K562 (cell line): Measurements from ENCODE around the gene PLPP7. TPM values are rescaled to one million over a fixed set of nuclear protein-coding genes. Genes with fewer than 3 reads are reported as not detected.

Source experiments
- ATAC-seq: fragments of 200-7000 bp; cut with Tn5 transposase; 3 replicates; pipeline ENCODE4 v1.9.1; 2020; ENCODE audit warnings: moderate library complexity
- BruUV-seq: library from RNA; stranded (reverse); fragments of 400-500 nt; replicated peaks from 2 replicates; lab custom pipeline; 2021; lab: Mats Ljungman, UMichigan
- CTCF ChIA-PET: fragments of 300-600 bp; formaldehyde crosslinking; extraction: SDS; loops from one replicate; lab custom pipeline; 2021; ENCODE audit warnings: low intra/inter-chr PET ratio; lab: Yijun Ruan, JAX
- POLR2A ChIA-PET: fragments of 300-600, 350-650 bp; sonication (Branson Sonifier 250); formaldehyde crosslinking; extraction: SDS; loops from one replicate; lab custom pipeline; 2021; ENCODE audit warnings: antibody characterized with exemption, inconsistent platforms; lab: Yijun Ruan, JAX
- DNase-seq, 4 experiments: peaks; one replicate each; pipeline versions ENCODE4 v3.0.0 to v3.0.0-alpha.2; 2011 to 2018; ENCODE audit warnings: low spot score in 3 of 4, mixed read lengths in 3 of 4; ENCODE audit errors: extremely low read depth in 1 of 4
- FAIRE-seq: peaks from 2 replicates; lab custom pipeline; 2011; peaks lifted over from hg19 to GRCh38; lab: Jason Lieb, UNC
- H2AFZ ChIP-seq: 2 replicates; pipeline ENCODE4 v1.6.0; 2011; ENCODE audit warnings: low read depth, low read length, control low read depth, inconsistent platforms
- H3K27ac ChIP-seq: fragments of 200-600 bp; 3 replicates; pipeline ENCODE4 v1.8.0; 2011; ENCODE audit warnings: low read depth, mild to moderate bottlenecking, control low read depth, inconsistent platforms, low read length, moderate library complexity, mixed read lengths; ENCODE audit errors: extremely low read depth
- H3K27me3 ChIP-seq, 2 experiments: fragments of 300-600 bp in 1 of 2; 2 replicates in 1 of 2; 3 replicates in 1 of 2; pipeline versions ENCODE4 v1.6.0 to v1.8.0; 2011; ENCODE audit warnings: inconsistent platforms in 2 of 2, low read length in 2 of 2, mild to moderate bottlenecking in 1 of 2, mixed read lengths in 1 of 2, moderate library complexity in 1 of 2; ENCODE audit not compliant: control insufficient read depth in 2 of 2, insufficient read depth in 2 of 2
- H3K36me3 ChIP-seq: fragments of 300-600 bp; 3 replicates; pipeline ENCODE4 v1.8.0; 2011; ENCODE audit warnings: mild to moderate bottlenecking, low read length, inconsistent platforms; ENCODE audit not compliant: control insufficient read depth, insufficient read depth
- H3K4me1 ChIP-seq, 2 experiments: fragments of 200-600 bp in 1 of 2; replicated peaks in 1 of 2; 2 replicates in 1 of 2; 3 replicates in 1 of 2; pipeline versions ENCODE4 v1.5.1 to v1.8.0; 2011; ENCODE audit warnings: inconsistent platforms in 2 of 2, low read length in 2 of 2, mild to moderate bottlenecking in 1 of 2, mixed read lengths in 1 of 2, moderate library complexity in 1 of 2; ENCODE audit not compliant: control insufficient read depth in 2 of 2, insufficient read depth in 2 of 2
- H3K4me2 ChIP-seq: 2 replicates; pipeline ENCODE4 v1.6.1; 2011; ENCODE audit warnings: low read length, control low read depth, inconsistent platforms, mixed read lengths; ENCODE audit not compliant: insufficient read depth
- H3K4me3 ChIP-seq: fragments of 200-600 bp; sonication (generic), shearing (Covaris generic); 2 replicates; pipeline ENCODE4 v1.5.1; 2016; ENCODE audit warnings: control low read depth, inconsistent platforms
- H3K79me2 ChIP-seq: fragments of 200-600 bp; 3 replicates; pipeline ENCODE4 v1.8.0; 2011; ENCODE audit warnings: low read length, inconsistent platforms; ENCODE audit not compliant: control insufficient read depth, insufficient read depth
- H3K9ac ChIP-seq, 2 experiments: 2 replicates each; pipeline versions ENCODE4 v1.6.0 to v1.6.1; 2011; ENCODE audit warnings: low read depth in 2 of 2, low read length in 2 of 2, control low read depth in 1 of 2, inconsistent platforms in 1 of 2, mild to moderate bottlenecking in 1 of 2, mixed read lengths in 1 of 2; ENCODE audit not compliant: insufficient read depth in 1 of 2
- H3K9me1 ChIP-seq: one replicate; pipeline ENCODE4 v1.6.0; 2011; ENCODE audit warnings: inconsistent platforms, mild to moderate bottlenecking, low read length, moderate library complexity; ENCODE audit not compliant: control insufficient read depth, insufficient read depth
- H3K9me3 ChIP-seq: replicated peaks from 2 replicates; pipeline ENCODE4 v1.5.1; 2011; ENCODE audit warnings: low read depth, low read length, inconsistent platforms; ENCODE audit not compliant: control insufficient read depth, insufficient read depth
- H4K20me1 ChIP-seq: replicated peaks from 2 replicates; pipeline ENCODE4 v1.6.1; 2011; ENCODE audit warnings: low read length, inconsistent platforms, mixed read lengths; ENCODE audit not compliant: control insufficient read depth, insufficient read depth
- ZNF140 ChIP-seq: fragments of 250-450 bp; sonication (Bioruptor Pico); IDR thresholded peaks from 2 replicates; pipeline ENCODE4 v1.8.0; 2021; ENCODE audit warnings: moderate library complexity, mild to moderate bottlenecking, inconsistent platforms
- WGBS: fragments of 100-300 bp; shearing (Covaris generic); methylation state at CpG from one replicate; pipeline ENCODE4 v1.1.6; 2016; ENCODE audit warnings: low coverage, mixed read lengths; ENCODE audit not compliant: insufficient coverage; ENCODE audit errors: missing lambda C conversion rate; 5-methylcytosine and 5-hydroxymethylcytosine counted together
- in situ Hi-C: fragments of 300-500 bp; cut with MboI; formaldehyde crosslinking; loops from 4 replicates; pipeline ENCODE4 v1.15.0; 2018; ENCODE audit warnings: inconsistent platforms, mixed read lengths
- intact Hi-C: fragments of 100-400 bp; cut with micrococcal nuclease; formaldehyde crosslinking; loops from 2 replicates; pipeline ENCODE4 v1.14.2; 2022
- polyA plus RNA-seq, 8 experiments: library from polyadenylated mRNA; depleted of rRNA in 4 of 8; stranded (reverse) in 5 of 8; unstranded in 3 of 8; fragments of >200 nt; fragmentation: Nextera tagmentation in 2 of 8; fragmentation: Illumina TruSeq in 1 of 8; extraction: Ambion mirVana in 2 of 8; extraction: Trizol in 1 of 8; gene quantifications; 2 replicates each; pipeline versions ENCODE4 v1.2.1 to v1.2.3, GENCODE V29; 2011 to 2014; ENCODE audit warnings: inconsistent platforms in 1 of 8, missing spikeins in 1 of 8
- total RNA-seq, 7 experiments: library from RNA; depleted of rRNA in 6 of 7; stranded (reverse); fragments of >200 nt in 6 of 7; fragmentation: Illumina TruSeq in 2 of 7; extraction: Trizol in 2 of 7; gene quantifications; 2 replicates each; pipeline versions ENCODE4 v1.2.1 to v1.2.3, GENCODE V29; 2011 to 2021; ENCODE audit warnings: low replicate concordance in 1 of 7
- TF ChIP-seq, protein P1 (sequence below): fragments of 250-450 bp; sonication (Bioruptor Pico); IDR thresholded peaks from 2 replicates; pipeline ENCODE4 v1.4.0; 2020

Gene PLPP7
- total and polyA plus RNA-seq, 9 of the 15 experiments (the other 6 are each of a cell fraction or from before 2014, with no cell fraction given): 0.09 to 0.93 (median 0.18) TPM; not detected in 4

DNA sequence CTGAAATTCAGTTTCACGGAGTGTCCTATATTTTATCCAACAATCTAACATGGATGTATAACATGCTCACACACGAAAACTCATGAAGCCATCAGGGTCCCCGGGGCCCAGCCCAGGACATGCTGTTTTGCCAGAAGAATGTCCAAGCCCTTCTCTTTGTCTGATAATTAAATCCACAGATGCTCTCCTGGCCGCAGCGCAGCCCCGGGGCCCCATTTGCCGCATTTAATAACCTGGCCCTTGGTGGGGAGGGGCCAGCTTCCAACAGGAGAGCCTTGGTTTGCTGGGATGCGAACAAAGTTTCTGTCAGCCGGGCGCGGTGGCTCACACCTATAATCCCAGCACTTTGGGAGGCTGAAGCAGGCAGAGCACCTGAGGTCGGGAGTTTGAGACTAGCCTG lies 30.0 kb downstream of the PLPP7 start:
- in situ Hi-C loops (loop anchor here (25.0 kb wide), 1 partner anchor 607 kb away; no protein-coding TSS in a partner anchor), intact Hi-C loops (no loop called here)
- CTCF ChIA-PET: no interaction called here
- POLR2A ChIA-PET: no interaction called here
- Histone ChIP-seq H3K4me2 (no peak overlapping the region), H3K4me3 (no peak overlapping the region), H3K27ac (no peak overlapping the region), H3K36me3 (no peaks in the 10 kb centered on the region), H3K79me2 (no peaks in the 10 kb centered on the region), H4K20me1 (no peaks in the 10 kb centered on the region), H3K27me3 (no peaks in the 10 kb centered on the region), H3K9me3 (no peaks in the 10 kb centered on the region), H3K9ac (no peak overlapping the region), H3K4me1 (peaks cover 0 to 29% of the 10 kb centered on the region in 2 experiments; a peak in 3 of 5 replicates), H2AFZ (no peak overlapping the region), H3K9me1 (no peaks in the 10 kb centered on the region)
- 54% methylated on average over 12 of the region's 12 CpGs for WGBS
- FAIRE-seq: no peak
- TF ChIP-seq ZNF140 (CRISPR knock-in tag): no peak
- TF ChIP-seq, protein P1, sequence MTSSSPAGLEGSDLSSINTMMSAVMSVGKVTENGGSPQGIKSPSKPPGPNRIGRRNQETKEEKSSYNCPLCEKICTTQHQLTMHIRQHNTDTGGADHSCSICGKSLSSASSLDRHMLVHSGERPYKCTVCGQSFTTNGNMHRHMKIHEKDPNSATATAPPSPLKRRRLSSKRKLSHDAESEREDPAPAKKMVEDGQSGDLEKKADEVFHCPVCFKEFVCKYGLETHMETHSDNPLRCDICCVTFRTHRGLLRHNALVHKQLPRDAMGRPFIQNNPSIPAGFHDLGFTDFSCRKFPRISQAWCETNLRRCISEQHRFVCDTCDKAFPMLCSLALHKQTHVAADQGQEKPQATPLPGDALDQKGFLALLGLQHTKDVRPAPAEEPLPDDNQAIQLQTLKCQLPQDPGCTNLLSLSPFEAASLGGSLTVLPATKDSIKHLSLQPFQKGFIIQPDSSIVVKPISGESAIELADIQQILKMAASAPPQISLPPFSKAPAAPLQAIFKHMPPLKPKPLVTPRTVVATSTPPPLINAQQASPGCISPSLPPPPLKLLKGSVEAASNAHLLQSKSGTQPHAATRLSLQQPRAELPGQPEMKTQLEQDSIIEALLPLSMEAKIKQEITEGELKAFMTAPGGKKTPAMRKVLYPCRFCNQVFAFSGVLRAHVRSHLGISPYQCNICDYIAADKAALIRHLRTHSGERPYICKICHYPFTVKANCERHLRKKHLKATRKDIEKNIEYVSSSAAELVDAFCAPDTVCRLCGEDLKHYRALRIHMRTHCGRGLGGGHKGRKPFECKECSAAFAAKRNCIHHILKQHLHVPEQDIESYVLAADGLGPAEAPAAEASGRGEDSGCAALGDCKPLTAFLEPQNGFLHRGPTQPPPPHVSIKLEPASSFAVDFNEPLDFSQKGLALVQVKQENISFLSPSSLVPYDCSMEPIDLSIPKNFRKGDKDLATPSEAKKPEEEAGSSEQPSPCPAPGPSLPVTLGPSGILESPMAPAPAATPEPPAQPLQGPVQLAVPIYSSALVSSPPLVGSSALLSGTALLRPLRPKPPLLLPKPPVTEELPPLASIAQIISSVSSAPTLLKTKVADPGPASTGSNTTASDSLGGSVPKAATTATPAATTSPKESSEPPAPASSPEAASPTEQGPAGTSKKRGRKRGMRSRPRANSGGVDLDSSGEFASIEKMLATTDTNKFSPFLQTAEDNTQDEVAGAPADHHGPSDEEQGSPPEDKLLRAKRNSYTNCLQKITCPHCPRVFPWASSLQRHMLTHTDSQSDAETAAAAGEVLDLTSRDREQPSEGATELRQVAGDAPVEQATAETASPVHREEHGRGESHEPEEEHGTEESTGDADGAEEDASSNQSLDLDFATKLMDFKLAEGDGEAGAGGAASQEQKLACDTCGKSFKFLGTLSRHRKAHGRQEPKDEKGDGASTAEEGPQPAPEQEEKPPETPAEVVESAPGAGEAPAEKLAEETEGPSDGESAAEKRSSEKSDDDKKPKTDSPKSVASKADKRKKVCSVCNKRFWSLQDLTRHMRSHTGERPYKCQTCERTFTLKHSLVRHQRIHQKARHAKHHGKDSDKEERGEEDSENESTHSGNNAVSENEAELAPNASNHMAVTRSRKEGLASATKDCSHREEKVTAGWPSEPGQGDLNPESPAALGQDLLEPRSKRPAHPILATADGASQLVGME (CRISPR knock-in tag): no peak
- DNase-seq: no peak
- no TSS peak for BruUV-seq
- ATAC-seq: no peak
